Measurements from ENCODE around the gene TAX1BP3.
A peak's percentile ranks its signal among the peaks of the same experiment; 100 is the strongest.

Gene TAX1BP3

GRCh38 chr17:3692346-3692745 is 24.0 kb upstream of the TAX1BP3 start:
- no peak overlapping the region for H3K27ac ChIP-seq (ENCODE audit: extremely low read depth, low read depth, low read length)

GRCh38 chr17:3691617-3692067 is 23.3 kb upstream of the TAX1BP3 start:
- ChIA-PET POLR2A (interaction anchor here (0.6 to 1.6 kb wide), 2 partner anchors 32 to 47 kb away, joined by 4 to 5 read pairs; partner anchors contain the start of gene HASPIN), CTCF (interaction anchor here (0.6 to 1.6 kb wide), 5 partner anchors 8 to 308 kb away, joined by 3 to 5 read pairs (median 4); no protein-coding TSS in a partner anchor)
- Histone ChIP-seq H3K4me1 (ENCODE audit: control insufficient read depth, insufficient read depth, low read length) (no peaks in the 10 kb centered on the region; the same call in 1 of the 2 replicates), H3K36me3 (ENCODE audit: control insufficient read depth in 2 of 2, insufficient read depth in 1 of 2, low read length in 2 of 2) (no peaks in the 10 kb centered on the region; a peak in 1 of 3 replicates), H3K27ac (ENCODE audit: extremely low read depth, low read depth, low read length) (no peak overlapping the region), H3K9me3 (ENCODE audit: control insufficient read depth, insufficient read depth, low read depth, low read length) (no peaks in the 10 kb centered on the region), H3K4me3 (ENCODE audit: low read depth, low read length) (no peak overlapping the region)
- no peak for TF ChIP-seq ZNF518A (tag by site-specific recombination; conservative IDR thresholded peaks at IDR 0.05; ENCODE audit: low read depth)
- 0 out of 2 replicates have a peak, but pooled peaks have one; percentile 18 for TF ChIP-seq KLF1 (tag by site-specific recombination; IDR thresholded peaks at IDR 0.05)

More at GRCh38 chr17:3692346-3692745, 24.0 kb upstream of the TAX1BP3 start:
- no peaks in the 10 kb centered on the region for H3K9me3 ChIP-seq (ENCODE audit: control insufficient read depth, insufficient read depth, low read depth, low read length)
- CTCF ChIA-PET = interaction anchor here (0.6 to 1.6 kb wide), 4 partner anchors 9 to 679 kb away, joined by 3 to 5 read pairs (median 4); no protein-coding TSS in a partner anchor
- H3K4me1 ChIP-seq (ENCODE audit: control insufficient read depth, insufficient read depth, low read length) = no peaks in the 10 kb centered on the region; the same call in 1 of the 2 replicates
- H3K4me3 ChIP-seq (ENCODE audit: low read depth, low read length) = no peak overlapping the region
- no peaks in the 10 kb centered on the region; a peak in 1 of 3 replicates for H3K36me3 ChIP-seq (ENCODE audit: control insufficient read depth in 2 of 2, insufficient read depth in 1 of 2, low read length in 2 of 2)
- POLR2A ChIA-PET = interaction anchor here (1.5 kb wide), 1 partner anchor 31 kb away, joined by 3 read pairs; the partner anchor contains the start of gene HASPIN
- peak; percentile 50; the same call in 1 of the 2 replicates for TF ChIP-seq MYNN (tag by site-specific recombination; IDR thresholded peaks at IDR 0.05; ENCODE audit: borderline replicate concordance)
- no peak for TF ChIP-seq ZBTB8A (tag by site-specific recombination; IDR thresholded peaks at IDR 0.05)
- peak; percentile 98 for TF ChIP-seq ZNF121 (tag by site-specific recombination; IDR thresholded peaks at IDR 0.05)

GRCh38 chr17:3690094-3690715 is 21.8 kb upstream of the TAX1BP3 start:
- H3K9me3 ChIP-seq (ENCODE audit: control insufficient read depth, insufficient read depth, low read depth, low read length) = no peaks in the 10 kb centered on the region
- TF ChIP-seq ZNF521 (tag by site-specific recombination; IDR thresholded peaks at IDR 0.05) = no peak
- 0 out of 2 replicates have a peak, but pooled peaks have one; percentile 5 for TF ChIP-seq ZSCAN4 (tag by site-specific recombination; IDR thresholded peaks at IDR 0.05)
- TF ChIP-seq GLIS1 (tag by site-specific recombination; IDR thresholded peaks at IDR 0.05) = peak; percentile 51
- peak; percentile 43; the same call in 1 of the 2 replicates for TF ChIP-seq ZIC2 (tag by site-specific recombination; IDR thresholded peaks at IDR 0.05)
- no peak for TF ChIP-seq ZNF654 (tag by site-specific recombination; IDR thresholded peaks at IDR 0.05; ENCODE audit: low read depth)
- no peak overlapping the region for H3K4me3 ChIP-seq (ENCODE audit: low read depth, low read length)
- no peak overlapping the region for H3K27ac ChIP-seq (ENCODE audit: extremely low read depth, low read depth, low read length)
- H3K4me1 ChIP-seq (ENCODE audit: control insufficient read depth, insufficient read depth, low read length) = no peaks in the 10 kb centered on the region; the same call in 1 of the 2 replicates
- POLR2A ChIA-PET = interaction anchor here (1.6 kb wide), 1 partner anchor 33 kb away, joined by 5 read pairs; the partner anchor contains the start of gene HASPIN
- CTCF ChIA-PET = interaction anchor here (0.7 kb wide), 1 partner anchor 144 kb away, joined by 4 read pairs; no protein-coding TSS in a partner anchor
- H3K36me3 ChIP-seq (ENCODE audit: control insufficient read depth in 2 of 2, insufficient read depth in 1 of 2, low read length in 2 of 2) = no peaks in the 10 kb centered on the region; a peak in 1 of 3 replicates

Data from HEK293 (cell line).